Measurements from ENCODE around the gene VPS35L.
A peak's percentile ranks its signal among the peaks of the same experiment; 100 is the strongest.

Gene VPS35L

DNA sequence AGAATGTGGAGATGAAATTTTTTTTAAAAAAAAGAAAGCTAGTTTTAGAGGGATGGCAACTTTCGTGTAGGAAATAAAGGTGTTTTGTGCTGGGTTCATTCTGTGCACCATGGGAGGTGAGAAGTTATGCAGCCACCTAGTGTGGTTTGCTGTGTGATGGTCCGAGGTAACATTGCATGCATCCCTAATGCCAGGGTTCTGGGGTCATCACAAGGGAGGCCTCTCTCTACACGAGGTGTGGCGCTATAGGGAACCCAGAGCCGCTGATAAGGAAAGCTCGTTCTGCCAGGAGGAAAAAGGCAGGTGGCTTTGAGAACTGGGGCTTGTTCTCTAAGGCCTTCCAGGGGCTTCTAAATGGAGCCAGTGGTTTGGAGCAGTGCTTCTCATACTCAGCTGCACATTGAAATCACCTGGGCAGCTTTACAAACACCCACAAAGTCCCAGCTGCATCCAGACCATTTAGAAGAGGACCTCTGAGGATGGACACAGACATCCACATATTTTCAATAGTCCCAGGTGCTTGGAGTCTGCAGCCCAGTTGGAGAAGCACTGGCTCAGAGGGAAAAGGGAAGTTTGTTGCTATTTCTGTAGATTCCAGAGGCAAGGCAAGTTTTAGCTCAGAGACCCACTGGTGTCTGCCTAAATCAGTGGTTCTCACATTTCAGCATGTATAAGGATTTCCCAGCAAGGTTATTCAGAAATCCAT, 43.5 kb downstream of the VPS35L start:
- H3K27me3 ChIP-seq (ENCODE audit: insufficient read depth, low read length), result no peaks in the 10 kb centered on the region

DNA sequence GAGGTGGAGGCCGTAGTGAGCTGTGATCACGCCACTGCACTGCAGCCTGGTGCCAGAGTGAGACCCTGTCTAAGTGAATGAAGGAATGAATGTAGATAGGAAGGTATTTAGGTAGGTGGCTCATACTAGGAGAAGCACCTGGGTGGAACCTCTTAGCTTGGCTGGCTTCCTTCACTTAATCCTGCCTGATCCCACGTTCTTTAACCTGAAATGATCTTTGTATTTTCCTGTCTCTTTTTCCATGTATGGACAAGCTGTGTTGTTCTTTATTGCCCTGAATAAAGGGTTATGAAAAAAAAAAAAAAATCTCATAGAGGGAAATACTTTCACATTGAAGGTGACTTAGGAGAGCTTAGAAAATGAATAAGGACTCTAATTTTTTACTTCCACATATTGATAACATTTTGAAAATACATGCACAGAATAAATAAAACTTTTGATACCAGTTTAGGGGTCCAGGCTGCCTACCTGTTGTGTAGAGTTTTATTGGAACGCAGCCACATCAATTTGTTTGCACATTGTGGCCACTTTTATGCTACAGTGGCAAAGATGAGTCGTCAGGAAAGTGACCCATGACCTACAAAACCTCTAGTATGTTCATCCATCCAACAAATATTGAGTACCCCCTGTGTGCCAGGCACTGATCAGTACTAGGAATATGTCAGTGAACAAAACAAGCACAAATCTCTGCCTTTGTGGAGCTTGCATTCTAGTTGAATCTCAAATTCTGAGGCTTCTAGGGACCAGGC, 44.6 kb downstream of the VPS35L start:
- WGBS (ENCODE audit: extremely low coverage, insufficient coverage, insufficient read length), result no CpG with 5 or more reads among the region's 5 CpGs
- Histone ChIP-seq H3K23ac (ENCODE audit: low read length) (no peak overlapping the region), H3K9ac (ENCODE audit: low read length) (no peak overlapping the region), H4K91ac (ENCODE audit: low read depth, low read length) (no peak overlapping the region), H3K9me3 (ENCODE audit: insufficient read depth, low read depth, low read length) (no peaks in the 10 kb centered on the region), H3K27ac (ENCODE audit: low read depth, low read length) (no peak overlapping the region), H4K12ac (ENCODE audit: low read depth, low read length) (no peak overlapping the region), H2AK5ac (ENCODE audit: low read length) (no peak overlapping the region), H3K4me3 (ENCODE audit: low read depth, low read length) (no peak overlapping the region), H2BK12ac (ENCODE audit: low read length) (no peak overlapping the region), H3K4ac (ENCODE audit: low read depth, low read length) (no peak overlapping the region), H3K4me1 (ENCODE audit: control insufficient read depth in 1 of 2, insufficient read depth in 2 of 2, low read length in 2 of 2) (peaks cover 6 to 13% of the 10 kb centered on the region in 2 experiments), H3K14ac (ENCODE audit: low read length) (no peak overlapping the region), H3K27me3 (ENCODE audit: insufficient read depth, low read length) (no peaks in the 10 kb centered on the region), H2BK120ac (ENCODE audit: insufficient read depth, low read length, poor library complexity) (no peak overlapping the region), H3K79me1 (ENCODE audit: low read length) (peaks cover 8% of the 10 kb centered on the region), H3K79me2 (ENCODE audit: control insufficient read depth, insufficient read depth, low read length, poor library complexity) (no peaks in the 10 kb centered on the region), H2AFZ (ENCODE audit: insufficient read depth, low read length, poor library complexity) (no peak overlapping the region), H3K4me2 (ENCODE audit: low read length) (no peak overlapping the region), H3K36me3 (ENCODE audit: control insufficient read depth in 1 of 2, insufficient read depth in 2 of 2, low read length in 2 of 2) (peaks cover 2 to 8% of the 10 kb centered on the region in 2 experiments), H4K8ac (ENCODE audit: low read depth, low read length) (no peak overlapping the region), H2BK5ac (ENCODE audit: low read depth, low read length, poor library complexity) (no peak overlapping the region), H3K18ac (ENCODE audit: low read length) (no peak overlapping the region)
- DNase-seq, result no peak

More for the DNA sequence above, 43.5 kb downstream of the VPS35L start:
- 100% methylated on average over 1 of the region's 6 CpGs for WGBS (ENCODE audit: extremely low coverage, insufficient coverage, insufficient read length)
- no peak for DNase-seq
- H3K18ac ChIP-seq (ENCODE audit: low read length), result no peak overlapping the region
- H3K79me1 ChIP-seq (ENCODE audit: low read length), result peaks cover 12% of the 10 kb centered on the region
- H2BK120ac ChIP-seq (ENCODE audit: insufficient read depth, low read length, poor library complexity), result no peak overlapping the region
- H3K9me3 ChIP-seq (ENCODE audit: insufficient read depth, low read depth, low read length), result no peaks in the 10 kb centered on the region
- H3K23ac ChIP-seq (ENCODE audit: low read length), result no peak overlapping the region
- peaks cover 3 to 8% of the 10 kb centered on the region in 2 experiments for H3K36me3 ChIP-seq (ENCODE audit: control insufficient read depth in 1 of 2, insufficient read depth in 2 of 2, low read length in 2 of 2)
- no peak overlapping the region for H3K9ac ChIP-seq (ENCODE audit: low read length)
- H4K8ac ChIP-seq (ENCODE audit: low read depth, low read length), result no peak overlapping the region
- H3K4ac ChIP-seq (ENCODE audit: low read depth, low read length), result no peak overlapping the region
- no peaks in the 10 kb centered on the region for H3K79me2 ChIP-seq (ENCODE audit: control insufficient read depth, insufficient read depth, low read length, poor library complexity)
- H2AK5ac ChIP-seq (ENCODE audit: low read length), result no peak overlapping the region
- no peak overlapping the region for H3K4me2 ChIP-seq (ENCODE audit: low read length)
- H2BK12ac ChIP-seq (ENCODE audit: low read length), result no peak overlapping the region
- H3K4me1 ChIP-seq (ENCODE audit: control insufficient read depth in 1 of 2, insufficient read depth in 2 of 2, low read length in 2 of 2), result peaks cover 12 to 17% of the 10 kb centered on the region in 2 experiments
- no peak overlapping the region for H4K91ac ChIP-seq (ENCODE audit: low read depth, low read length)
- H2AFZ ChIP-seq (ENCODE audit: insufficient read depth, low read length, poor library complexity), result no peak overlapping the region
- H4K12ac ChIP-seq (ENCODE audit: low read depth, low read length), result no peak overlapping the region
- no peak overlapping the region for H3K4me3 ChIP-seq (ENCODE audit: low read depth, low read length)
- no peak overlapping the region for H2BK5ac ChIP-seq (ENCODE audit: low read depth, low read length, poor library complexity)
- H3K14ac ChIP-seq (ENCODE audit: low read length), result no peak overlapping the region
- no peak overlapping the region for H3K27ac ChIP-seq (ENCODE audit: low read depth, low read length)

DNA sequence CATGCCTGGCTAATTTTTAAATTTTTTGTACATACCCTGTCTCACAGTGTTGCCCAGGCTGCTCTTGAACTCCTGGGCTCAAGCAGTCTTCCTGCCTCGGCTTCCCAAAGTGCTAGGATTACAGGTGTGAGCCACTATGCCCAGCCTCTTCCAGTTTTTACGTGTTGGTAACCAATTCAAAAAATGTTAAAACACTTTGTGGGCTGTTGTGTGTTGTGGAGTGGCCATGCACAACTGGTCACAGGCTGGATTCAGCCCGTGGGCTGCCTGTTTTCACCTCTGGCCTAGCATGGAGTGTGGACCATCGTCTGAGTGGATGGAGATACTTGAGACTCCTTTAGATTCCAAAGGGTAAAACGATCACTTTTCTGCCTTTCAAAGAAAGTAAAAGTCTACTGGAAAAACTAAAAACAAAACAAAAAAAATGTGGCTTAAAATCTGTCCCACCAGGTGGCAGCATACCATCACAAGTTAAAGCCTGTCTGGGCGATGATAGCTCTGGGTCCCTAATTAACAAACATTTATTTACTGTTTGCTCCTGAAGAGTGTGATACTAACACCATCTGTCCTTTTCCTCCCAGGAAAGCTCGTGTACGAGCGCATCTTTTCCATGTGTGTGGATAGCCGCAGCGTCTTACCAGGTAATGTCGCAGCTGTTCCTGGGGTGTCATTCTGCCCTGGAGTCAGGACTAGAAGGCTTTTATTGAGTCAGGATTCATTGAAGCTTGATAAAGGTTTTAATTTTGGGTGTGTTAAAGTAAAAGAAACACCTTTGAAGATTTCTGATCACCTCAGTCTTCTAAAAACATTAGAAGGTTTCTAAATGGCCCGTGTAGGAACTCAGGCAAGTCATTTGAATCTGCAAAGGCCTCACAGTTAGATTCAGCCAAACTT, 45.8 kb downstream of the VPS35L start:
- Histone ChIP-seq H3K23ac (ENCODE audit: low read length) (no peak overlapping the region), H3K79me2 (ENCODE audit: control insufficient read depth, insufficient read depth, low read length, poor library complexity) (no peaks in the 10 kb centered on the region), H4K91ac (ENCODE audit: low read depth, low read length) (peak overlapping the region; percentile 54), H2AK5ac (ENCODE audit: low read length) (no peak overlapping the region), H3K27me3 (ENCODE audit: insufficient read depth, low read length) (no peaks in the 10 kb centered on the region), H3K14ac (ENCODE audit: low read length) (no peak overlapping the region), H4K8ac (ENCODE audit: low read depth, low read length) (no peak overlapping the region), H2AFZ (ENCODE audit: insufficient read depth, low read length, poor library complexity) (no peak overlapping the region), H3K18ac (ENCODE audit: low read length) (no peak overlapping the region), H3K36me3 (ENCODE audit: control insufficient read depth in 1 of 2, insufficient read depth in 2 of 2, low read length in 2 of 2) (peaks cover 2 to 8% of the 10 kb centered on the region in 2 experiments), H3K4me3 (ENCODE audit: low read depth, low read length) (no peak overlapping the region), H3K4me1 (ENCODE audit: control insufficient read depth in 1 of 2, insufficient read depth in 2 of 2, low read length in 2 of 2) (peaks cover 0 to 9% of the 10 kb centered on the region in 2 experiments), H2BK12ac (ENCODE audit: low read length) (peak overlapping the region; percentile 82), H3K9ac (ENCODE audit: low read length) (no peak overlapping the region), H2BK120ac (ENCODE audit: insufficient read depth, low read length, poor library complexity) (no peak overlapping the region), H3K27ac (ENCODE audit: low read depth, low read length) (peak overlapping the region; percentile 10), H4K12ac (ENCODE audit: low read depth, low read length) (no peak overlapping the region), H3K9me3 (ENCODE audit: insufficient read depth, low read depth, low read length) (no peaks in the 10 kb centered on the region), H2BK5ac (ENCODE audit: low read depth, low read length, poor library complexity) (peak overlapping the region; percentile 19), H3K4ac (ENCODE audit: low read depth, low read length) (no peak overlapping the region), H3K79me1 (ENCODE audit: low read length) (peaks cover 10% of the 10 kb centered on the region), H3K4me2 (ENCODE audit: low read length) (no peak overlapping the region)
- peak in 1 of 2 donors; percentile 75 for DNase-seq
- WGBS (ENCODE audit: extremely low coverage, insufficient coverage, insufficient read length), result no CpG with 5 or more reads among the region's 13 CpGs

DNA sequence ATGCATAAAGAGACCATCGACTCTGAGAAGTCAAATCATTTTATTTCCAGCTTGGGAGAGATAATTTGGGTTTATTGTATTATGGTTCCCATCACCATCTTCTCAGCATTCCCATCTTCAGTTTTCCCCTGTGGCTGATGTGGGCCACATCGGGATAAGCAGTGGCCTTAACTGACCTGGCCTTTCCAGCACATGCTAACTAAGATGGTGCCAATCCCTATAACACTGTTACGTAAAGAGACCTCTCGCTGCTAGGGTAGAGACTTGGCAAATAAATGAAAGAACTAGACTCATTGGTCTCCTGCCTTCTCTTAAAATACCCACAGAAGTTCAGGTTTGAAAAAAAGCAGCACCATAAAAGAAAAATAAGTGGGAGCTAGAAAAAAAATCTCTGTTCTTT, 49.4 kb downstream of the VPS35L start:
- H3K4me2 ChIP-seq (ENCODE audit: low read length), result no peak overlapping the region
- no peak overlapping the region for H2AK5ac ChIP-seq (ENCODE audit: low read length)
- H3K4ac ChIP-seq (ENCODE audit: low read depth, low read length), result no peak overlapping the region
- no peak overlapping the region for H3K4me3 ChIP-seq (ENCODE audit: low read depth, low read length)
- H3K14ac ChIP-seq (ENCODE audit: low read length), result peak overlapping the region; percentile 63
- no peak overlapping the region for H3K23ac ChIP-seq (ENCODE audit: low read length)
- no CpG with 5 or more reads among the region's 4 CpGs for WGBS (ENCODE audit: extremely low coverage, insufficient coverage, insufficient read length)
- H2BK5ac ChIP-seq (ENCODE audit: low read depth, low read length, poor library complexity), result peak overlapping the region; percentile 92
- peak overlapping the region; percentile 98 for H3K27ac ChIP-seq (ENCODE audit: low read depth, low read length)
- H3K9me3 ChIP-seq (ENCODE audit: insufficient read depth, low read depth, low read length), result no peaks in the 10 kb centered on the region
- H2BK12ac ChIP-seq (ENCODE audit: low read length), result peak overlapping the region; percentile 99
- H4K8ac ChIP-seq (ENCODE audit: low read depth, low read length), result no peak overlapping the region
- H3K9ac ChIP-seq (ENCODE audit: low read length), result no peak overlapping the region
- no peak overlapping the region for H3K18ac ChIP-seq (ENCODE audit: low read length)
- peaks cover 4% of the 10 kb centered on the region for H3K79me2 ChIP-seq (ENCODE audit: control insufficient read depth, insufficient read depth, low read length, poor library complexity)
- no peak overlapping the region for H4K12ac ChIP-seq (ENCODE audit: low read depth, low read length)
- peaks cover 10 to 16% of the 10 kb centered on the region in 2 experiments for H3K4me1 ChIP-seq (ENCODE audit: control insufficient read depth in 1 of 2, insufficient read depth in 2 of 2, low read length in 2 of 2)
- no peak for DNase-seq
- H2AFZ ChIP-seq (ENCODE audit: insufficient read depth, low read length, poor library complexity), result no peak overlapping the region
- H4K91ac ChIP-seq (ENCODE audit: low read depth, low read length), result peak overlapping the region; percentile 94
- peaks cover 0 to 6% of the 10 kb centered on the region in 2 experiments for H3K36me3 ChIP-seq (ENCODE audit: control insufficient read depth in 1 of 2, insufficient read depth in 2 of 2, low read length in 2 of 2)
- peak overlapping the region; percentile 82 for H2BK120ac ChIP-seq (ENCODE audit: insufficient read depth, low read length, poor library complexity)
- no peaks in the 10 kb centered on the region for H3K27me3 ChIP-seq (ENCODE audit: insufficient read depth, low read length)
- H3K79me1 ChIP-seq (ENCODE audit: low read length), result peaks cover 20% of the 10 kb centered on the region
